ENCODE results near the gene CCNI.

DNA sequence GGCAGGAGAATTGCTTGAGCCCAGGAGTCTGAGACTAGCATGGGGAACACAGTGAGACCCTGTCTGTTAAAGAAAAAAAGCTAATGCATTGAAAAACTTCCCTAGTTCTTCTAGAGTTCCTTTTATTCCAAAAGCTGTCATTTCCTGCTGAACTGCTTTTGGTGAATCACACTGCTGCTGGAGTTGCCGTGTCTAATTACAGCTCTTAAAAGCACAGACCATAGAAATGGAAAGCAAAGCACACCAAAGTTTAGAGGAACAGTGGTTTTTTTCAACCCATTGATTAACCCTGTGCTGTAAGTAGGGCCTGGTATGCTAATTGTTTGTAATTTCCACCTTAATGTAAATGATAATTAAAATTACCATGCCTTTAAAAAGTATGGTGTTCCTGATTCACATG lies 73.9 kb downstream of the CCNI start:
- TF ChIP-seq CTCF (IDR thresholded peaks at IDR 0.05; ENCODE audit: low read length) (no peak), EZH2 (IDR thresholded peaks at IDR 0.05; ENCODE audit: borderline replicate concordance, low read length) (no peak)
